ENCODE measurements around the gene MTMR1.

Gene MTMR1

DNA sequence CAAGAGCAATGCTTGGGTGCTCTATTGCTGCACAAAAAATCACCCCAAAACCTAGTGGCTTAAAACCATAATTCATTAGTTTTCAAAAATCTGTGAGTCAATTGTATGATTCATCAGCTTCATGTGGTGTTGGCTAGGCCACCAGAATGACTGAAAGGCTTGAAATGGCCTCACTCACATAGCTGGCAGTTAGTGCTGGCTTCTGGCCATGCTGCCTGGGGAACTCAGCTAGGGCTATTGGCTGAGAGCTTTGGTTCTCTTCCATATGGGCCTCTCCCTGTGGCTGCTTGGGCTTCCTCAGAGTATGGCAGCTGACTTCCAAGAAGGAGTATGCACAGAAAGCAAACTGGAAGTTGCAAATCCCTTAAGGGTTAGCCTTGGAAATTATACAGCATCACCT lies 3.1 kb upstream of the MTMR1 start:
- TF ChIP-seq, protein P1, sequence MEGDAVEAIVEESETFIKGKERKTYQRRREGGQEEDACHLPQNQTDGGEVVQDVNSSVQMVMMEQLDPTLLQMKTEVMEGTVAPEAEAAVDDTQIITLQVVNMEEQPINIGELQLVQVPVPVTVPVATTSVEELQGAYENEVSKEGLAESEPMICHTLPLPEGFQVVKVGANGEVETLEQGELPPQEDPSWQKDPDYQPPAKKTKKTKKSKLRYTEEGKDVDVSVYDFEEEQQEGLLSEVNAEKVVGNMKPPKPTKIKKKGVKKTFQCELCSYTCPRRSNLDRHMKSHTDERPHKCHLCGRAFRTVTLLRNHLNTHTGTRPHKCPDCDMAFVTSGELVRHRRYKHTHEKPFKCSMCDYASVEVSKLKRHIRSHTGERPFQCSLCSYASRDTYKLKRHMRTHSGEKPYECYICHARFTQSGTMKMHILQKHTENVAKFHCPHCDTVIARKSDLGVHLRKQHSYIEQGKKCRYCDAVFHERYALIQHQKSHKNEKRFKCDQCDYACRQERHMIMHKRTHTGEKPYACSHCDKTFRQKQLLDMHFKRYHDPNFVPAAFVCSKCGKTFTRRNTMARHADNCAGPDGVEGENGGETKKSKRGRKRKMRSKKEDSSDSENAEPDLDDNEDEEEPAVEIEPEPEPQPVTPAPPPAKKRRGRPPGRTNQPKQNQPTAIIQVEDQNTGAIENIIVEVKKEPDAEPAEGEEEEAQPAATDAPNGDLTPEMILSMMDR (IDR thresholded peaks at IDR 0.05) = no peak

DNA sequence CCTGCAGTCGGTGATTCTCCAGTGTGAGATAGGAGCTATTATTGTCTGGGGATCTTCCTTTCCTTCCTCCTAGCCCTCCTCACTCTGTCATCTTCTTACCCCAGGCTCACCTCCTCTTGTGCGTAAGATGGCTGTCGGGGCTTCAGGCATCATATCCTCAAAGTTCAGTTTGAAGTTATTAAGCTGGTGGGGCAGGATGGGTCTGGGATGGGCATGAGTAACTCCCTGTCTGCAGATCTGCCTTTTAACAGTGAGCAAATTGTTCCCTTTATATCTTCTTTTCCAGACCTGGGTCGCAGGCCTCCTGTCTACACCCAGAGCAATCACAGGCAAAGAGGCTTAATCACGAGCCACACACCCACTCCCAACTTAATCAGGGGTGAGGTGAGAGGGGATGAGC lies 900 bp upstream of the MTMR1 start:
- TF ChIP-seq, protein P1 (IDR thresholded peaks at IDR 0.05) = no peak

DNA sequence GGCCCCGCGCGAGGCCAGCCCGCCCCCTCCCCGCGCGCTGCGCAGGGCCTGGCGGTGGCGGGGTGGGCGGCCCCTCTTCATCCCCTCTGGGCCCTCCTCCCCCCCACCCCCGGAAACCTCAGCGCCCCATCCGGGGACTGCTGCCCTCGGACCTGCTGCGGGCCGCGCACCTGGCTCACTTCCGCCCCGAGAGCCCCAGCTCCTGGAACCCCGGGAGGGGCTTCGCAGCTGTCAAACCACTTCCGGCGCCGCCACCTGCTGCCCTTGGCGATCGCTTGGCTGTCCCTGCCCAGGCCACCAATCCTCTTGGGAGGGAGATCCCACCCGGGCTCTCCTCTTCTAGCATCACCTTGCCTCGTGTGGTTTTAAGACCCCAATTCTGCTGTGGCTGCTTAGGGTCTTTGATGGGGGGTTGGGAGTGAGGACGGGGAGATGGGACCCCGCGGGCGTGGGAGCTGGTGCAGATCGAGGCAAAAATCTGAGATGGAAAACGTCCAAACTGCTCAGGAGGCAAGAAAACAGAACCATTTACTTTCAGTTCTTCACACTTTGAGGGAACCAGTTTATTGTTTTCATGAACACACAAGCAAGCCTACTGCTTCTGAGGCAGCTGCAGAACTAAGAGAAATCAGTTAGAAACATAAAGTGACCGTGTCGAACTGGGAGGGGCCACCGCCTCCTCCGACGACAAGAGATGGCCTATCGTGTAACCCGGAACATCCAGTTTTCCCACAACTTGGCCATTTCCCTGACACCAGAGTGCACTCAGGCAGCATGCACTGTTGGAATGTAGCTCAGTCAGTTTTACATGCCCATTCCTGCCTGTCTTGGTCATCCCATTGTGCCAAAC lies 754 bp downstream of the MTMR1 start:
- TF ChIP-seq, protein P1 (IDR thresholded peaks at IDR 0.05) = no peak

DNA sequence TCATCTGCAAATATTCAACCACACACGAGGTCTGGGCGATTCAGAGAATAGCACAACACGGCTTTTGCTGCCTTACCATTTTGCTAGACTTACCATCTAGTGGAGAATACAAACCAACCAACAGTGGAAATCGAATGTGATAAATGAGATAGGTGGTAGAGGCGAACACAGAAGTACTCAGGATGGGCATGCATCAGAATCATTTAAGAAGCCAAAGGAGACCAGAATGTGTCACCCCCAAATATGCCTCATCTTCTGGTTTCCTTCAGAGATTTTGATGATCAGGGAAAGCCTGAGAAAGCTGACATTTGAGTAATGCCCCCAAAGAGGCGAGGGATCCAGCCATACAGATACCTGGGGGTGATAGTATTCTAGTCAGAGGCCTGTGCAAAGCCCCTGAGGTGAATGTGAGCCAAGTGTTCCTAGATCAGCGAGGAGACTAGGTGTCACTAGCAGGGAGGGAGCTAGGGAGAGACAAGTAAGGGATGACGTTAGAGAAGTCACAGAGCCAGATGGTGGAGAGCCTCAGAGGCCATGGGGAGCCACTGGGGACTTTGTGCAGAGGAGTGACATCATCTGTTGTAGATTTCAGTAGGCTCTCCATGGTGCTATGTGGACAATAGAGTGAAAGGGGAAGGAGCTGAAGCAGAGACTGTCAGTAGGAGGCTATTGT lies 1.7 kb downstream of the MTMR1 start:
- TF ChIP-seq, protein P1 (IDR thresholded peaks at IDR 0.05) = no peak

DNA sequence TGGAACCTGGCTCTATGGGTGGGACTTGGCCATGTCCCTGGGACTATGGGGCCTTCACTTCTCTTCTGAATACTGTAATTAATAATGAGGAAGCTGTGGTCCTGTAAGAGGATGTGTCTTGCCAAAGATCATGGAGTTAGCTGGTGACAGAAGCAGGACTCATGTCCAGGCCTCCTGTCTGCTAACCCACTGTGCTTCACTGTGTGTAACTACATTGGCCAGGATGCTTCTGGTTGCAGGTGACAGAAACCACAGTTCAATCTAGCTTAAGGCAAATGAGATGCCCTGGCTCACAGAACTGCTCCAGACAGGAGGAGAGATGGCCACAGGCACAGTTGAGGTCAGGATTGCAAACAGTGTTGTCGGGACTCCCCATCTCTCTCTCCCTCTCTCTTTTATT lies 3.1 kb downstream of the MTMR1 start:
- TF ChIP-seq, protein P1 (IDR thresholded peaks at IDR 0.05) = no peak

GRCh38 chrX:150696866-150697265 lies 3.7 kb downstream of the MTMR1 start:
- TF ChIP-seq, protein P1 (IDR thresholded peaks at IDR 0.05) = no peak

GRCh38 chrX:150697641-150698040 lies 4.4 kb downstream of the MTMR1 start:
- TF ChIP-seq, protein P1 (IDR thresholded peaks at IDR 0.05) = no peak
